GM12874 (cell line): ENCODE measurements around the gene PLIN4.
A peak's percentile ranks its signal among the peaks of the same experiment; 100 is the strongest.

ENCODE experiments used
- TF ChIP-seq, protein P1 (sequence below): IDR thresholded peaks from 2 replicates; pipeline ENCODE4 v1.5.1; 2011; ENCODE audit warnings: low read depth, mild to moderate bottlenecking, control low read depth, low read length, moderate library complexity; ENCODE audit not compliant: insufficient read depth

PLIN4 gene

DNA sequence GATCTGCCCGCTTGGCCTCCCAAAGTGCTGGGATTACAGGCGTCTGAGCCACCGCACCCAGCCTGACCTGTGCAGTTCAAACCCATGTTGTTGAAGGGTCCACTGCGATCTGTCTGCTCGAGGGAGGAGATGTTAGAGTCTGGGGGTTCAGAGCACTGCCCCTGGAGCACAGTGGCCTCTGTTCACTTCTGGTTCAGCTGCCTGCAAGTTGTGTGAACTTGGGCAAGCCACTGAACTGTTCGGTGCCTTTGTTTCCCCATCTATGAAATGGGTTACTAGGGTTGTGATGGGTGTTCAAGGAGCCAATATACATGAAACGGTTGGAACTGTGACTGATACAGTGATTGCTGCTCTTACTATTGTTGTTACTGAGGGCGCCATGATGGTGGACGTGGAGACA lies 15.0 kb upstream of the PLIN4 start:
- TF ChIP-seq, protein P1, sequence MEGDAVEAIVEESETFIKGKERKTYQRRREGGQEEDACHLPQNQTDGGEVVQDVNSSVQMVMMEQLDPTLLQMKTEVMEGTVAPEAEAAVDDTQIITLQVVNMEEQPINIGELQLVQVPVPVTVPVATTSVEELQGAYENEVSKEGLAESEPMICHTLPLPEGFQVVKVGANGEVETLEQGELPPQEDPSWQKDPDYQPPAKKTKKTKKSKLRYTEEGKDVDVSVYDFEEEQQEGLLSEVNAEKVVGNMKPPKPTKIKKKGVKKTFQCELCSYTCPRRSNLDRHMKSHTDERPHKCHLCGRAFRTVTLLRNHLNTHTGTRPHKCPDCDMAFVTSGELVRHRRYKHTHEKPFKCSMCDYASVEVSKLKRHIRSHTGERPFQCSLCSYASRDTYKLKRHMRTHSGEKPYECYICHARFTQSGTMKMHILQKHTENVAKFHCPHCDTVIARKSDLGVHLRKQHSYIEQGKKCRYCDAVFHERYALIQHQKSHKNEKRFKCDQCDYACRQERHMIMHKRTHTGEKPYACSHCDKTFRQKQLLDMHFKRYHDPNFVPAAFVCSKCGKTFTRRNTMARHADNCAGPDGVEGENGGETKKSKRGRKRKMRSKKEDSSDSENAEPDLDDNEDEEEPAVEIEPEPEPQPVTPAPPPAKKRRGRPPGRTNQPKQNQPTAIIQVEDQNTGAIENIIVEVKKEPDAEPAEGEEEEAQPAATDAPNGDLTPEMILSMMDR, result no peak

DNA sequence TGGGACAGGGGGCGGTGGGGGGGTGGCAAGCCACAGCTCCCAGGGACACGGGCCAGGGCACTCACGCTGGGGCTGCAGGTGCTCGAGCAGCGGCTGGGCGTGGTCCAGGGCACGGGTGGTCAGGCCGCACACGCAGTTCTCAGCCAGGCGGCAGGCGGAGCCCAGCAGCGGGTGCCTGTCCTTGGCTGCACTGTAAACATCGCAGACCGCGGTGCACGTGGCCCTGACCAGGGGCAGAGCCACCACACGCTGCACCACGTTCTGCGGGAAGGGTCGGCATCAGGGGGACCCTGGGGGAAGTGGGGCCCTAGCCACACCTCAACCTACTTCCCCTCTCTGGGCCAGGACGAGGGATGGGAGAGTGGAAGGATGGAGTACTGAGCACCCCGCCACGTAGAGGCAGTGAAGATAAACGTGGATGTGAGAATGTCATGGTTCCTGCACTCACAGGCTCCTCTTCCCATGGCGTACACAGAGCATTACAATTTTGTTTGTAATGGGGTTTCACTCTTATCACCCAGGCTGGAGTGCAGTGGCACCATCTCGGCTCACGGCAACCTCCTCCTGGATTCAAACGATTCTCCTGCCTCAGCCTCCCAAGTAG lies 13.4 kb upstream of the PLIN4 start:
- TF ChIP-seq, protein P1, result no peak

DNA sequence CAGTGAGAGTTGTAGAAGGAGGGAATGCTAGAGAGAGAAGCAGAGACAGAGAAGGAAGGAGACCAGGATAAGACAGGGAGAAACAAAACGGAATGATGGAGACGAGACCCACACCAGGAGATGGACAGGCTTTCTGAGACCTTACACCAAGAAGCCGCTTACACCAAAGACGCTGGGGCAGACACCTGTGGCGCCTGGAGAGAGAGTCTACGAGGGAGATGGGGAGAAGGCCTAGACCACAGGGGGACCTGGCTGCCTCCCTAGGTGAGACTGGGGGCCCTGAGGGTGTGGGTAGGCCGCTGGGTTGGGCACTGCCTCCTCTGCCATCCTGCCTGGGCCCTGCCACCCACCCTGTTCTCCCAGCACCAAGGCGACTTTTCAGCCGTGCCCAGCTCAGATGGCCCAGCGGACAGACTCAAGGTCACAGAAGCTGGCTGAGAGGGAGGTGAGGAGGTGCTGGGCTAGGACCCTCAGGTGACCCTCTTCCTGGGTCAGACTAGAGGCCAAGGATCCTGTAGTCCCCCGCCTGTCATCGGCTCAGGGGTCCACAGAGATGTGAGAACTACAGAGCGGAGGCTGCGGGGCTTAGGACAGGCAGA lies 11.7 kb upstream of the PLIN4 start:
- TF ChIP-seq, protein P1, result no peak

DNA sequence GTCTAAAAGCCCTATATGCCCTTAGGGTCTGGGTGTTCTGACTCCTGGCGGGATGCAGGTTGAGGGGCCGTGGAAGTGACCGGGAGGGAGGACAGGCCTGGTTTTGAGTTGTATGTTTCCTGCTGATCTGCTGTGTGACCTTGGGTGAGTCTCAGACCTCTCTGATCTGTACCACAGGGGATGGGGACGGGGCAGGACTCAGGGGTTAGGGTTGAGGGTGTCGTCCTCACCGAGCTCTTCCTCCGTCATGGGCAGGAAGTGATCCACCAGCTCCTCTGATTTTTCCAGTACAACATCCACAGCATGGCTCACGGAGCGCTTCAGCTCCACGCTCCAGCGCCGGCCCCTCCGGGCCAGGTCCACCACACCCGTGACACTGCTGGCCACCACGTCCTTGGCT lies 10.6 kb upstream of the PLIN4 start:
- TF ChIP-seq, protein P1, result no peak

DNA sequence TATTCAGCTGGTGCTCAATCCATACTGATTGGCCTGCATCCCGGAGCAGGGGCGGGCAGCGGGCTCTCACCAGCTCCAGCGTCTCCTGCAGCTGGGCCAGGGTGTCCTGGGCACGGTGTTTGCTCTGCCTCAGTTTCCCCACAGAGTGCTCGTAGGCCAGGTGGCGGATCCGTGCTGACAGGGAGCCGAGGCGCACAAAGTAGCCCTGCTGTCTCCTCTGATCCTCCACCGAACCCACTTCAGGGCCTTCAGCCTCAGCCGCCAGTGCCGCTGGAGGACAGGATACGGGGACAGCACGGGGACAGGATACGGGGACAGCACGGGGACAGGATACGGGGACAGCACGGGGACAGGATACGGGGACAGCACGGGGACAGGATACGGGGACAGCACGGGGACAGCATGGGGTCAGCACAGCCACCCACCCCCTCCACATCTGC lies 7.3 kb upstream of the PLIN4 start:
- TF ChIP-seq, protein P1, result no peak

DNA sequence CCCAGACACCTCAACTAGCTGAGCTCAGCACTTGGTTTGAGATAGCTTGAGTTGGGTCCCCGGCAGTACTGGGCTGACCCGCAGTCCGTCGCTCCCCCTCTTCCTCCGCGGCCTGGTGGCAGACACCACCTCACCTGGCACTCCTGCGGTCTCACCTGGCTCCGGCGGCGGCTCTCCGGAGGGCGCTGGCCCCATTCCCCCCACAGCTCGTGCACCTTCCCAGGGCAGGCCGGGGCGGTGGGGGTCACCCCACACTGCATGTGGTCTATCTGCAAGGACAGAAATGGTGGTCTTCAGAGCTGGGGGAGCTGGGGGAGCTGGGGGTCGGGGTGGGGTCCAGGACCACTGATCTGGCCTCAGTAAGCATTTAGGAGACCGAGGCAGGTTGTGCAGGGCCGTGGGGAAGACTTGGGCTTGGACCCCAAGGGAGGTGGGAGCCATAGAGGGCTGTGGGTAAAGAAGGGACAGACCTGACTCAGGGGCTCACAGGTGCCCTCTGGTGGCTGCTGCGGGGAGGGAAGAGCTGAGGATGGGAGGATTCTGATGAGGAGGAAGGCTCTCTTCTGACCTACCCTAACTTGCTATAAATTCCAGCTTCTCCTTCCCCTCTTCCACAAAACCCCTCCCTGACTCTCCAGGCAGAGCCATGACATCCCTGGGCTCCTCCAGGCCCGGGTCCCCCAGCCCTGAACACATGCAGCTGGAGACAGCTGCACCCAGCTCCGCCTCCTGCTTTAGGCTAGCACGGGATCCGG lies 6.7 kb upstream of the PLIN4 start:
- TF ChIP-seq, protein P1, result peak; percentile 86

DNA sequence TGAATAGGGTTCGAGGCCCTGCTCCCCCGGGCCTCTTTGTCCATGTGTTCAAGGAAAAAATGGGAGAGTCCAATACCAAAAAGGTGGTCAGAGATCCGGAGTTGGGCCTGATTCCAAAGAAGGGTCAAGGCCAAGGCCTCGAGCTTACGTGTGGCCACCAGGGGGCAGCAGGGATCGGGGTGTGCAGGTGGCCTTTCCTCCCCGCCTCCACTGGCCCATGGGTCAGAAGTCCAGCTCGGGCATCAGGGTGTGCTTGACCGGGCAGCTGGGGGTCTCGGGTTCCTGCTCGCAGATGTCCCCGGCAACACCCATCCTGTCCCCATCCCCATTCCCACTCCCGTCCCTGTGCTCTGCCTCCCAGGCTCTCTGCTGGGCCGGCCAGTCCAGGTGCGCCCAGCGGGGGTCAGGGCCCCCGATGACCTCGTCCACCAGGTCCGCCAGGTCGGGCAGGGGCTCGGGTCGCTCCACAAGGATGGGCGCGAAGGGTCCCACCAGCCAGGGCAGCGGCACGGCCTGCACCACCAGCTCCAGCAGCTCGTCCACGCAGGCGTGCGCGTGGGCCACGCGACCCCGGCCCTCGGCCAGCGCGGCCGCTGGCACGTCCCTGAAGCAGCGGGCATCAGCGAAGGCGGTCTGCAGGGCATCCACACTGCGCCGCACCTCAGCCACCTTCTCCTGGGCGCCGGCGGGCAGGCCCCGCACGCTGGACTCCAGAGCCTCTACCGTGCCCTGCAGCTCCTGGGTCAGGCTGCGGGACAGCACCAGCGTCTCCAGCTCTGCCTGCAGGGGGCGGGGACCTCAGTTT lies 5.2 kb upstream of the PLIN4 start:
- TF ChIP-seq, protein P1, result peak; percentile 85
